Endothelial cell of umbilical vein (primary cell): ENCODE data around the gene PLD1. TPM values are rescaled to one million over a fixed set of nuclear protein-coding genes. Genes with fewer than 3 reads are reported as not detected.
A peak's percentile ranks its signal among the peaks of the same experiment; 100 is the strongest.

Experiments
- BruUV-seq: library from RNA; stranded (reverse); fragments of 400-500 nt; replicated peaks from 2 replicates; lab custom pipeline; 2021; lab: Mats Ljungman, UMichigan
- CTCF ChIA-PET: fragments of 300-600, 350-600 bp; sonication (Branson Sonifier 250); formaldehyde crosslinking; loops from one replicate; lab custom pipeline; 2021; ENCODE audit warnings: antibody characterized with exemption, inconsistent platforms; lab: Charles Lee
- POLR2A ChIA-PET: fragments of 300-600, 350-600 bp; sonication (Branson Sonifier 250); formaldehyde crosslinking; loops from one replicate; lab custom pipeline; 2021; ENCODE audit warnings: antibody characterized with exemption, inconsistent platforms; lab: Charles Lee
- DNase-seq: peaks from one replicate; pipeline ENCODE4 v3.0.0-alpha.2; 2011; ENCODE audit warnings: low read depth, low spot score
- FAIRE-seq: peaks from 2 replicates; lab custom pipeline; 2011; peaks lifted over from hg19 to GRCh38; lab: Jason Lieb, UNC
- H2AFZ ChIP-seq: 2 replicates; pipeline ENCODE4 v1.6.0; 2012; ENCODE audit warnings: low read depth, low read length, control low read depth, inconsistent platforms
- H3K27ac ChIP-seq: 2 replicates; pipeline ENCODE4 v1.5.1; 2011; ENCODE audit warnings: low read depth, mild to moderate bottlenecking, control low read depth, low read length, moderate library complexity; ENCODE audit not compliant: insufficient read depth
- H3K27me3 ChIP-seq, 2 experiments: 2 replicates each; pipeline versions ENCODE4 v1.6.0 to v1.6.1; 2011; ENCODE audit warnings: low read length in 2 of 2, mixed read lengths in 1 of 2; ENCODE audit not compliant: control insufficient read depth in 2 of 2, insufficient read depth in 2 of 2
- H3K36me3 ChIP-seq, 2 experiments: 2 replicates in 1 of 2; 3 replicates in 1 of 2; pipeline ENCODE4 v1.5.1; 2011; ENCODE audit warnings: low read length in 2 of 2, mild to moderate bottlenecking in 1 of 2, moderate library complexity in 1 of 2; ENCODE audit not compliant: control insufficient read depth in 2 of 2, insufficient read depth in 2 of 2; ENCODE audit errors: extremely low read depth in 1 of 2
- H3K4me1 ChIP-seq: 3 replicates; pipeline ENCODE4 v1.5.1; 2011; ENCODE audit warnings: mild to moderate bottlenecking, low read length; ENCODE audit not compliant: control insufficient read depth, insufficient read depth; ENCODE audit errors: extremely low read depth
- H3K4me2 ChIP-seq: 2 replicates; pipeline ENCODE4 v1.6.1; 2011; ENCODE audit warnings: low read length, control low read depth, mixed read lengths; ENCODE audit not compliant: insufficient read depth
- H3K4me3 ChIP-seq, 3 experiments: fragments of 200-600 bp in 1 of 3; sonication (generic), shearing (Covaris generic) in 1 of 3; replicated peaks in 1 of 3; 2 replicates each; pipeline ENCODE4 v1.5.1; 2011 to 2016; ENCODE audit warnings: control low read depth in 3 of 3, low read length in 3 of 3, mild to moderate bottlenecking in 2 of 3, inconsistent platforms in 1 of 3, low read depth in 1 of 3, moderate library complexity in 1 of 3; ENCODE audit not compliant: insufficient read depth in 1 of 3
- H3K79me2 ChIP-seq: 2 replicates; pipeline ENCODE4 v1.6.0; 2012; ENCODE audit warnings: low read length, inconsistent platforms; ENCODE audit not compliant: control insufficient read depth, insufficient read depth
- H3K9ac ChIP-seq: replicated peaks from 2 replicates; pipeline ENCODE3; 2011; ENCODE audit warnings: low read length, control low read depth; ENCODE audit not compliant: insufficient read depth; ENCODE audit errors: extremely low read depth
- H3K9me1 ChIP-seq: replicated peaks from 3 replicates; pipeline ENCODE4 v1.6.0; 2011; ENCODE audit warnings: mild to moderate bottlenecking, low read length; ENCODE audit not compliant: control insufficient read depth, insufficient read depth; ENCODE audit errors: extremely low read depth
- H3K9me3 ChIP-seq: replicated peaks from 2 replicates; pipeline ENCODE4 v1.5.1; 2012; ENCODE audit warnings: low read length, inconsistent platforms; ENCODE audit not compliant: control insufficient read depth, insufficient read depth
- H4K20me1 ChIP-seq: replicated peaks from 2 replicates; pipeline ENCODE3; 2011; ENCODE audit warnings: mild to moderate bottlenecking, low read length; ENCODE audit not compliant: control insufficient read depth, insufficient read depth; ENCODE audit errors: extremely low read depth
- EZH2 ChIP-seq: IDR thresholded peaks from 2 replicates; pipeline ENCODE4 v1.6.1; 2012; ENCODE audit warnings: borderline replicate concordance, low read depth, mild to moderate bottlenecking, moderate library complexity, low read length, inconsistent platforms; ENCODE audit not compliant: severe bottlenecking
- FOS ChIP-seq: IDR thresholded peaks from 2 replicates; pipeline ENCODE4 v1.6.1; 2011; ENCODE audit warnings: mild to moderate bottlenecking, low read length, moderate library complexity, borderline replicate concordance; ENCODE audit not compliant: insufficient read depth
- GATA2 ChIP-seq: IDR thresholded peaks from 2 replicates; pipeline ENCODE4 v1.7.0; 2011; ENCODE audit warnings: low read depth, mild to moderate bottlenecking, moderate library complexity, mixed read lengths, low read length; ENCODE audit not compliant: insufficient read length, insufficient read depth
- JUN ChIP-seq: IDR thresholded peaks from 2 replicates; pipeline ENCODE4 v1.6.1; 2011; ENCODE audit warnings: borderline replicate concordance, low read depth; ENCODE audit not compliant: insufficient read length, insufficient read depth
- MYC ChIP-seq: IDR thresholded peaks from one replicate; pipeline ENCODE4 v1.6.1; 2011; ENCODE audit warnings: mild to moderate bottlenecking, low read depth, low read length
- POLR2A ChIP-seq: IDR thresholded peaks from 2 replicates; pipeline ENCODE4 v1.6.1; 2012; ENCODE audit warnings: low read depth, mild to moderate bottlenecking, control low read depth, low read length
- POLR2AphosphoS5 ChIP-seq: IDR thresholded peaks from 2 replicates; pipeline ENCODE4 v1.6.1; 2012; ENCODE audit warnings: low read depth, mild to moderate bottlenecking, control low read depth, low read length, moderate library complexity; ENCODE audit not compliant: insufficient read depth
- dilution Hi-C: fragments of 300-500 bp; cut with MboI; formaldehyde crosslinking; loops from one replicate; pipeline ENCODE4 v1.15.0; 2019; ENCODE audit warnings: low sequenced_read_pairs; ENCODE audit not compliant: extremely low pct_ligation_motif_present
- intact Hi-C: fragments of 100-400 bp; cut with micrococcal nuclease; formaldehyde crosslinking; loops from one replicate; pipeline ENCODE4 v1.10.0; 2022
- polyA plus RNA-seq, 4 experiments: library from polyadenylated mRNA; depleted of rRNA in 3 of 4; stranded (reverse) in 3 of 4; unstranded in 1 of 4; fragments of >200 nt; gene quantifications; 2 replicates each; pipeline versions ENCODE4 v1.2.1 to v1.2.3, GENCODE V29; 2011 to 2012; ENCODE audit warnings: missing spikeins in 1 of 4
- total RNA-seq: library from RNA; stranded (reverse); gene quantifications from 2 replicates; pipeline ENCODE4 v1.2.3, GENCODE V29; 2021
- TF ChIP-seq, protein P1 (sequence below), 2 donors: IDR thresholded peaks; 1 replicate in 1 of 2; 2 replicates in 1 of 2; pipeline ENCODE4 v1.5.1; 2011; ENCODE audit warnings: low read length in 2 of 2, mild to moderate bottlenecking in 2 of 2, moderate library complexity in 2 of 2, control low read depth in 1 of 2, inconsistent platforms in 1 of 2, low read depth in 1 of 2; ENCODE audit not compliant: insufficient read depth in 1 of 2; ENCODE audit errors: extremely low read depth in 1 of 2
- TF ChIP-seq, protein P2 (sequence below): IDR thresholded peaks from 2 replicates; pipeline ENCODE4 v1.6.1; 2011; ENCODE audit not compliant: insufficient read depth, insufficient read length

PLD1 gene
- total and polyA plus RNA-seq, 2 donors (not counting 3 experiments of a cell fraction or from before 2014, with no cell fraction given): 42.0 to 108 TPM

DNA sequence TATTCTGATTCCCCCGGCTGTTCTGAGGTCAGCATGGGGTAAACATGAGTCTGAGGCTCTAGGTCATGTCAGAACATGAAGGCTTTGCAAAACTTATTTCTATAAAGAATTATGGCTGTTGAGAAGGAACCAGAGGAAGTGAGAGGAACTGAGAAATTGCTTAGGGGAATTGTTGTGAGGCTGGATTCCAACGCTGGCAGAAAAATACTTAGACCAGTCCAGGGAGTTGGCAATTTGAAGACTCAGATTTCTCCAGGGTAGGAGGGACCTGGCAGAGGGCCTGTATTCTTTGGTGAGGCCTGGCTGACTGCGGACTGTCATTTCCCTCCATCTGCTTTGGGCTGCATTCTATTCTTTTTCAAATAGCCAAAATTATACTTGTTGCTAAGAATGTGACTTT lies 155.5 kb downstream of the PLD1 start:
- ChIA-PET POLR2A (no interaction called here), CTCF (interaction anchor here (4.2 kb wide), 1 partner anchor 117 kb away, joined by 17 read pairs; no protein-coding TSS in a partner anchor)
- H3K9me3 ChIP-seq: no peaks in the 10 kb centered on the region
- no peaks in the 10 kb centered on the region for H3K9me1 ChIP-seq
- FAIRE-seq (no peak), DNase-seq (peak; percentile 78)
- H3K27ac ChIP-seq: no peak overlapping the region
- peaks cover 7 to 16% of the 10 kb centered on the region in 2 experiments for H3K36me3 ChIP-seq
- no peak overlapping the region for H2AFZ ChIP-seq
- no peak overlapping the region for H3K4me2 ChIP-seq
- H4K20me1 ChIP-seq: no peaks in the 10 kb centered on the region
- dilution Hi-C loops (no loop called here), intact Hi-C loops (no loop called here)
- no peaks in the 10 kb centered on the region for H3K4me1 ChIP-seq
- no peaks in the 10 kb centered on the region for H3K27me3 ChIP-seq
- no peaks in the 10 kb centered on the region for H3K79me2 ChIP-seq
- TF ChIP-seq POLR2AphosphoS5: no peak
- no peak for TF ChIP-seq GATA2
- TF ChIP-seq EZH2: no peak
- TF ChIP-seq, protein P1, sequence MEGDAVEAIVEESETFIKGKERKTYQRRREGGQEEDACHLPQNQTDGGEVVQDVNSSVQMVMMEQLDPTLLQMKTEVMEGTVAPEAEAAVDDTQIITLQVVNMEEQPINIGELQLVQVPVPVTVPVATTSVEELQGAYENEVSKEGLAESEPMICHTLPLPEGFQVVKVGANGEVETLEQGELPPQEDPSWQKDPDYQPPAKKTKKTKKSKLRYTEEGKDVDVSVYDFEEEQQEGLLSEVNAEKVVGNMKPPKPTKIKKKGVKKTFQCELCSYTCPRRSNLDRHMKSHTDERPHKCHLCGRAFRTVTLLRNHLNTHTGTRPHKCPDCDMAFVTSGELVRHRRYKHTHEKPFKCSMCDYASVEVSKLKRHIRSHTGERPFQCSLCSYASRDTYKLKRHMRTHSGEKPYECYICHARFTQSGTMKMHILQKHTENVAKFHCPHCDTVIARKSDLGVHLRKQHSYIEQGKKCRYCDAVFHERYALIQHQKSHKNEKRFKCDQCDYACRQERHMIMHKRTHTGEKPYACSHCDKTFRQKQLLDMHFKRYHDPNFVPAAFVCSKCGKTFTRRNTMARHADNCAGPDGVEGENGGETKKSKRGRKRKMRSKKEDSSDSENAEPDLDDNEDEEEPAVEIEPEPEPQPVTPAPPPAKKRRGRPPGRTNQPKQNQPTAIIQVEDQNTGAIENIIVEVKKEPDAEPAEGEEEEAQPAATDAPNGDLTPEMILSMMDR (IDR thresholded peaks at IDR 0.05; ENCODE audit: extremely low read depth in 1 of 2, insufficient read depth in 1 of 2, low read depth in 1 of 2, low read length in 2 of 2): no peak
- no peak for TF ChIP-seq MYC
- TF ChIP-seq JUN: no peak
- TF ChIP-seq FOS: no peak
- TF ChIP-seq, protein P2, sequence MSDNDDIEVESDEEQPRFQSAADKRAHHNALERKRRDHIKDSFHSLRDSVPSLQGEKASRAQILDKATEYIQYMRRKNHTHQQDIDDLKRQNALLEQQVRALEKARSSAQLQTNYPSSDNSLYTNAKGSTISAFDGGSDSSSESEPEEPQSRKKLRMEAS: no peak
- no peak for TF ChIP-seq POLR2A
- no TSS peak for BruUV-seq
- H3K4me3 ChIP-seq: no peak overlapping the region
- no peak overlapping the region for H3K9ac ChIP-seq
